ENCODE measurements around the gene CPPED1.
"Not testable (repeated sequence)": the region's sequence is repeated elsewhere in the genome, so short reads cannot be mapped to it uniquely, and the experiment has no call there.

Gene CPPED1, protein sequence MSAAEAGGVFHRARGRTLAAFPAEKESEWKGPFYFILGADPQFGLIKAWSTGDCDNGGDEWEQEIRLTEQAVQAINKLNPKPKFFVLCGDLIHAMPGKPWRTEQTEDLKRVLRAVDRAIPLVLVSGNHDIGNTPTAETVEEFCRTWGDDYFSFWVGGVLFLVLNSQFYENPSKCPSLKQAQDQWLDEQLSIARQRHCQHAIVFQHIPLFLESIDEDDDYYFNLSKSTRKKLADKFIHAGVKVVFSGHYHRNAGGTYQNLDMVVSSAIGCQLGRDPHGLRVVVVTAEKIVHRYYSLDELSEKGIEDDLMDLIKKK

DNA sequence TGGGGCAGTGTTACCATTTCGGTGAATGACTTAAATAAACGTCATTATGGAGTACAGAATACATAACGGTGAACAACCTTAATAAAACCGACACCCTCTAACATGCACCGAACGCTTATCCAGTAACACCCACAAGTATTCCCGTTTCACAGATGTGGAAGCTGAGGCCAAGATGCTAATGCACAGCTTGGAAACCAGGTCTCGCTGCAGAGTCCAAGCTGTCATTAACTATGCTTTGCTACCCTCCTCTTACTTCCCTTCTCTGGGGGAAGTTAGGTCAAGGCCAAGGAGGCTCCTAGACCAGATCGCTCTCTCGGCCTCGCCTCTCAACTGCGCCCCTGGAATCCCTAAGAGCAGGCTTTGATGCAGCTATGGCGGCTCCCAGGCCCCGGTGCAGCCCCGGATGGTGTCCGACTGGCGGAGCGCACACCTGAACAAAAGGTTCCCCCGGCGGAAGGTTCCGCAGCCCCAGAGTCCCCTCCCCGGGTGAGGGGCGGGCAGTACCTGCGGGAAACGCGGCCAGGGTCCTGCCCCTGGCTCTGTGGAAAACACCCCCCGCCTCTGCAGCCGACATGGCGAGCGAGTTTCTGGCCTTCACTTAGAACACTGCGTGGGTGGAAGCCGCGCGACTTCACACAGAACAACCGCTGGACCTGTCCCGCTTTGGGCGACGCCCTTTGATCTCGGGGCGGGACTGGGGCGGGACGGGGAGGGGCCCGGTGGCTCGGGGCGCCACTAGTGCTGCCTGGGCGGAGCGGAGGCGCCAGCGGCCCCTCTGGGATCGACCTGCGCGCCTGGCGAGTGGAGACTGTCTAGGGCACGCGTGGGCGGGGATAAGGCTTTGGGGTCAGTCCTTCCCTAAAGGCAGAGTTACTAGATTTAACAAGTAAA, at the start of gene CPPED1:
TSS of gene CPPED1 (minus strand) at position 685 of the 891 bp plus-strand sequence. CDS start at position 574, 111 bp downstream.
- H3K4me3 ChIP-seq (ENCODE audit: low read depth, low read length) = peak within 1 kb of the TSS; percentile 85

DNA sequence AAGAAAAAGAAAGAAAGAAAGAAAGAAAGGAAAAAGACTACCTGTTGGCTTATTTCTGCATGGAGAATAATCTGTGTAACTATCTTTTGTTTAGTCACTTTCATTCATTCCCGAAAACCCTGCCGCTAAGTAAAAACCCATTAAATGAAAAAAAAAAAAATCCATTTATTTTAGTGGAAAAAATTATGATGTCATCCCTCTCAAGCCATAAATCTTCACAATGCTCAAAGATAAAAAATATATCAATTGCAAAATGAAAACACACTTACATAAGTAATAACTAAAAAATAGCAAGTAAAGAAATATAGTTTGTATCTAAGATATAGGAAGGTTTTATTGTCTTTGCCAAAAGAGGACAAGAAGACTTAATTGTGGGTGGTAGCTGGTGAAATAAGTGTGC, 46.5 kb upstream of the CPPED1 start:
- no peak overlapping the region for H3K4me3 ChIP-seq (ENCODE audit: low read depth, low read length)

- no peak overlapping the region for H3K4me3 ChIP-seq (ENCODE audit: low read depth, low read length)
These were observed 42.9 kb upstream of the CPPED1 start for GRCh38 chr16:12846592-12846991.

GRCh38 chr16:12845282-12845681, 41.6 kb upstream of the CPPED1 start:
- no peak overlapping the region for H3K4me3 ChIP-seq (ENCODE audit: low read depth, low read length)

GRCh38 chr16:12837756-12838155, 34.1 kb upstream of the CPPED1 start:
- no peak overlapping the region for H3K4me3 ChIP-seq (ENCODE audit: low read depth, low read length)

GRCh38 chr16:12837291-12837690, 33.6 kb upstream of the CPPED1 start:
- H3K4me3 ChIP-seq (ENCODE audit: low read depth, low read length) = no peak overlapping the region

DNA sequence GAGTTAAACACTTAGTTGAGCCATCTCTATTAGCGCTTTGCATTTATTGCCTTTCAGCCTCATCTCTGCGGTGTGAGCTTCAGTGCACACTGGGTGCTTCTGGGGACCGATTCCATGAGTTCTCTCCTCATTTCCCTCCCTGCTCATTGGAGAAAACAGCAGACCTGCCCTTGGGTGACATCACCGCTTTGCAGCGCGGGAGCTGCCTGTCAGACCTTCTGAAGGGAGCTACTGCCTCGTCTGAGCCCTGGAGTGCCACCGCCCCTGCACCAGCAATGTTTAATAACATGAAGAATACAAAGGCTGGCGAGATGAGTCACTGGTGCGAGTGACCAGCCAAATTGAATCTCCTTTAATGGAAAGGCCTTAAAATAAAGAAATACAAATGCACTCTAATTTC, 30.2 kb upstream of the CPPED1 start:
- H3K4me3 ChIP-seq (ENCODE audit: low read depth, low read length) = no peak overlapping the region

DNA sequence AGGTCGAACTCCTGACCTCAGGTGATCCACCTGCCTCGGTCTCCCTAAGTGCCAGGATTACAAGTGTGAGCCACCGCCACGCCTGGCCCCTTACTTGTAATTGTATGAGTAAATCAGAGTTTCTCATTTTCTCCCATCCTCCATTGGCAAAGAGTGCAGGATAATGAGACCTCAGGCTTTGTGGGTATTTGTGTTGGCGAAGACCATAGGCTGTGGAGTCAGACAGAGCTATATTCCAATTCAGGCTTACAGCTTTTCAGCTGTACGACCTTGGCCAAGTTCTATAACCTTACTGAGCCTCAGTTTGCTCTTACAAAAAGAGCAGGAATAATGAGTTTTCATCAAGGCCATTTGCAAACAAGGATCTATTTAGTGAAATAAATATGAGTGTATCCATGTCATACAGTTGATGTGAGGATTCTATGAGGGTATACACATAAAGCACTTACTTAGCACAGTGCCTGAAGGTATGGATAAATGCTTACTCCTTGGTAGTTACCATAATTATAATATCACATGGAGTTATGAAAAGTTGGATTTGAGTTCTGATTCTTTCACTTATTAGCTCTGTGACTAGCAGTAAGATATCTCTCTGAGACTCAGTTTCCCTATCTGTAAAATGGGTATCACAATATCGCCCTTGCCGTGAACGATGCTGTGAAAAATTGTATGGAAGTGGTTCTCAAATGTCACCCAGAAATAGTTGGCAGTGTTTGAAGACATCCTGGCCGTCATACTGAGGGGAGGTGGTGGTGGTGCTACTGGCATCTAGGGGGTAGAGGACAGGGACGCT, 25.6 kb upstream of the CPPED1 start:
- H3K4me3 ChIP-seq (ENCODE audit: low read depth, low read length) = no peak overlapping the region

GRCh38 chr16:12828206-12828605, 24.5 kb upstream of the CPPED1 start:
- H3K4me3 ChIP-seq (ENCODE audit: low read depth, low read length) = no peak overlapping the region

GRCh38 chr16:12826559-12826958, 22.9 kb upstream of the CPPED1 start:
- no peak overlapping the region for H3K4me3 ChIP-seq (ENCODE audit: low read depth, low read length)

DNA sequence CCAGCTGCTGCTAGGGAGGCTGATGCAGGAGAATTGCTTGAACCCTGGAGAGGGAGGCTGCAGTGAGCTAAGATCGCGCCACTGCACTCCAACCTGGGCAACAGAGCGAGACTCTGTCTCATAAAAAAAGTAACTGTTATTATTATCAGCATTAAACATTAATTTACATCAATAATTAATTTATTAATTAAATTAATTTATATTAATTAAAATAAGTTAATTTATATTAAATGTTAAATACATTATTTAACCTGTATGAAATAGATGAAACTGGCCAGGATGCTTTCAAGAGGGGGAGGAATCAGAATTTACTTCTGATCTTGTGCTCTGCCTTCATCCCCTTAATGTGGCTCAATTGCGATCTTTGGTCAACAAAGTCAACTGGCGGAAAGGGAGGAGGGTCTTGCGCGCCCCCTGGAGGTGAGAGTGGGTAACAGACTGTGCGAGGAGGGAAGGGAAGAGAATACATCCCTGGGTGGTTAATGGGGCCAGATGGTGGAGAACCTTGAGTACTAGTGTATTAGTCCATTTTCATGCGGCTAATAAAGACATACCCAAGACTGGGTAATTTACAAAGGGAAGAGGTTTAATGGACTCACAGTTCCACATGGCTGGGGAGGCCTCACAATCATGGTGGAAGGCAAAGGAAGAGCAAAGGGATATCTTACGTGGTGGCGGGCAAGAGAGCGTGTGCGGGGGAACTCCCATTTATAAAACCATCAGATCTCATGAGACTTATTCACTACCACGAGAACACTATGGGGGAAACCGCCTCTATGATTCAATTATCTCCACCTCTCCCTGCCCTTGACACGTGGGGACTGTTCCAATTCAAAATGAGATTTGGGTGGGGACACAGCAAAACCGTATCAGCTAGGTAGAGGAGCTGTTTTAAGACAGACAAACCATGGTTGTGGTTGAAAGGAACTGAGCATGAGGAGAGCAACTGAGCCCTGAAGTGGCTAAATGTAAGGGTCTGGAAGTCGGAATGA, 15.7 kb upstream of the CPPED1 start:
- no peak overlapping the region for H3K4me3 ChIP-seq (ENCODE audit: low read depth, low read length)

- H3K4me3 ChIP-seq (ENCODE audit: low read depth, low read length) = no peak overlapping the region
These were observed 14.6 kb upstream of the CPPED1 start for GRCh38 chr16:12818326-12818725.

- not testable (repeated sequence) for H3K4me3 ChIP-seq (ENCODE audit: low read depth, low read length)
These were observed 13.1 kb upstream of the CPPED1 start for GRCh38 chr16:12816791-12817214.

DNA sequence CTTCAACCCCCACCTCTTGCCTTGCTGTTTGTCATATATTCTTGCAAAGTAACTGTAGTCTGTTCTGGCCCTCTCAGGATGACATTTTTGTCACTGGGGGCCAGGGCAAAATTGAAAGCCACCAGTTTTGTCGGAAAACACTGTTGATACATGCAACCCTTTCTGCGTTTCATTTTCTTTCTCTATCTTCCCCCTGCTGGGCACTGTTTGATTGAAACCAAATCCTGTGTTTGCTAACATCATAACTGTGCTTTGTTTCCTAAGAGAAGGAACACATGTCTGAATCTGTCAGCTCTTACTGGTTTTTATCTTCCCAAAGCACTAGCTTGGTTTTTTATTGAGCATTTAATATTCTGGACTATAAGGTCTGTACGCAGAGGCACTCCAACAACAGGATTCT, 11.7 kb upstream of the CPPED1 start:
- no peak overlapping the region for H3K4me3 ChIP-seq (ENCODE audit: low read depth, low read length)

GRCh38 chr16:12813734-12814133, 10.0 kb upstream of the CPPED1 start:
- H3K4me3 ChIP-seq (ENCODE audit: low read depth, low read length) = not testable (repeated sequence)

DNA sequence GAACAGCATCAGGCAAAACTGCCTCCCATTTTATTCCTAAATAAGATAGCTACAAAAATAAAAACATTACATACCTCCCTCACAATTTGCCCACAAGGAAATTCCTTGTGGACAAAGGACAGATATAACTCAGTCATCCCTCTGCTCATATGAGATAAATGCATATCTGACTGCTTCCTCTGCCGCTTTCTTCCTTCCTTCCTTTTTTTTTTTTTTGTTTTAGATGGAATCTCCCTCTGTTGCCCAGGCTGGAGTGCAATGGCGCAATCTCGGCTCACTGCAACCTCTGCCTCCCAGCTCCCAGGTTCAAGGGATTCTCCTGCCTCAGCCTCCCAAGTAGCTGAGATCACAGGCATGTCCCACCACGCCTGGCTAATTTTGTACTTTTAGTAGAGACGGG, 9.6 kb upstream of the CPPED1 start:
- H3K4me3 ChIP-seq (ENCODE audit: low read depth, low read length) = not testable (repeated sequence)

- no peak overlapping the region for H3K4me3 ChIP-seq (ENCODE audit: low read depth, low read length)
These were observed 8.0 kb upstream of the CPPED1 start for GRCh38 chr16:12811441-12812383.

- H3K4me3 ChIP-seq (ENCODE audit: low read depth, low read length) = no peak overlapping the region
These were observed 1.4 kb upstream of the CPPED1 start for GRCh38 chr16:12805066-12805465.

GRCh38 chr16:12804395-12804794, 708 bp upstream of the CPPED1 start:
- H3K4me3 ChIP-seq (ENCODE audit: low read depth, low read length) = no peak overlapping the region

Data from iPS-11a (cell line).